Right renal cortex interstitium (tissue), 3 donors: ENCODE measurements around the gene TMEM178A. TPM values are rescaled to one million over a fixed set of nuclear protein-coding genes. Genes with fewer than 3 reads are reported as not detected.
"Not testable (repeated sequence)": the region's sequence is repeated elsewhere in the genome, so short reads cannot be mapped to it uniquely, and the experiment has no call there.

Source experiments
- DNase-seq, 3 donors: peaks; one replicate each; pipeline ENCODE4 v3.0.0-alpha.2; 2013; ENCODE audit warnings: low read depth in 3 of 3, low spot score in 2 of 3
- polyA plus RNA-seq, 3 donors: library from polyadenylated mRNA; unstranded; fragments of 120-200 nt; gene quantifications; one replicate each; pipeline ENCODE4 v1.2.1, GENCODE V29; 2013; ENCODE audit not compliant: insufficient read length in 3 of 3

Gene TMEM178A
- 10 to 100 TPM; 74.1 to 82.9 (median 75.6) TPM for polyA plus RNA-seq

DNA sequence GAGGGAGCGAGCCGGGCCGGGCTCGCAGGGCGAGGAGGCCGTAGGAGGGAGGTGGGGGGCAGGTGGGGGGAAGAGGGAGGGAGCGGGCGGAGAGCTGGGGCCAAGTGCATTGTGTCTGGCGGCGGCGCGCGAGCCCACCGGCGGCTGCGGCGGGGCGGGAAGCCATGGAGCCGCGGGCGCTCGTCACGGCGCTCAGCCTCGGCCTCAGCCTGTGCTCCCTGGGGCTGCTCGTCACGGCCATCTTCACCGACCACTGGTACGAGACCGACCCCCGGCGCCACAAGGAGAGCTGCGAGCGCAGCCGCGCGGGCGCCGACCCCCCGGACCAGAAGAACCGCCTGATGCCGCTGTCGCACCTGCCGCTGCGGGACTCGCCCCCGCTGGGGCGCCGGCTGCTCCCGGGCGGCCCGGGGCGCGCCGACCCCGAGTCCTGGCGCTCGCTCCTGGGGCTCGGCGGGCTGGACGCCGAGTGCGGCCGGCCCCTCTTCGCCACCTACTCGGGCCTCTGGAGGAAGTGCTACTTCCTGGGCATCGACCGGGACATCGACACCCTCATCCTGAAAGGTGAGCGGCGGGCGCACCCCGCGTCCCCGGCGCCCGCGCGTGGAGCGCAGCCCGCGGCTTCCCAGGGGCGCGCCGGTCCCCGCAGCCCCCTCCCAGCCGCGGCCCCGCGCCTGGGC is at the start of gene TMEM178A:
Gene TMEM178A (plus strand): TSS at position 107 of the 680 bp plus-strand sequence. CDS start 58 bp downstream, at position 165.
- no peak for DNase-seq

DNA sequence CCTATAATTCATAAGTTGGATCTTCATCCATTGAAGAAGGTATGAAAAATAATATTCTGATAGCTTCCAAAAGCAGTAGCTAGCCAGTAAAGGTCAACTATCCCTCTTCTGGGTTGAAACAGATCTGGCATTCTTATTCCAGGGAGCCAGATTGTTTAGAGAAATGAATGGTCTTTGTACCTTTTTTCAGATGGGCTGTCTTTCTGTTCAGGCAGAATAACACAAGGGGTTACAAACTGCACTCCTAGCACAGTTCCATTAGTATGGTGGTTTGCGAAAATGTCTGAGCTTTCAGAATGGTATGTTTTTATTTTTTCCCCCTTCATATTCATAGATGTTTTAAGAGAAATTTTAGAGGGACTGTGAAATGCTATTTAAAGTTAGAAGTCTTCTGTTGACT is 47.5 kb upstream of the TMEM178A start:
- DNase-seq = no peak

DNA sequence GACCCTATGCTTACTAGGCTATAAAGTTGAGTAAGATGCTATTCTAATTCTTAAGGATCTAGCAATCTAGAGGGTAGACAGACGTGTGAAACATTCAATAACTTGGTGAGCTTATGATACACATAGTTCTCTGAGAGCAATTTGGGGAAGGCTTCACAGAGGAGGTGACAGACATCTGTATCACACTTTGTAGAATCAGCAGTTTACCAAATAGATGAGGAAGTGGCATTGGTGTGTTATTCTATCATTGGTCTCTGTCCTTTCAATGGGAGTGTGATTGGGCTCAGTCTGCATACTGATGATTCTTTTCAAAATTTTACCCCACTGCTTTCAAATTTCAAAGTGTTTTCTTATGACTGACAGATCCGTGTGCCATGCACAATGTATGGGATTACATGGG is 47.0 kb upstream of the TMEM178A start:
- DNase-seq = no peak

DNA sequence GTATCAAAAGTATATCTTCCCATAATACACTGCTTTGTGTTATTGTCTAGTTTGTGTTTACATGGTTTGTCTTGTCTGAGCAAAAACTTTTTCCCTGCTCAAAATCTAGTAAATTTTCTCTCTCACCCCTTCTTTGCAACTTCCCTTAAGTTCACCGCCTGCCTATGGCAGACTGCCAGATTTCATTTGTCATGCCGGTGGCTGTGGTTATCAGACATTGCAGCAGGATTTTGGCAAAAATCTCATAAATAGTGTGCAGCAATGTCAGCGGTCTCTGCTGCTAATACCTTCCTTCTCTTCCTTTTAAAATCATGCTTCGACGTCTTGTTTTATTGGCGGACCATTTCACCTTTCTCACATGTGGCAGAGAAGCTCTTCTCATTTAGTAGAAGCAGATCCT is 45.6 kb upstream of the TMEM178A start:
- no peak for DNase-seq

DNA sequence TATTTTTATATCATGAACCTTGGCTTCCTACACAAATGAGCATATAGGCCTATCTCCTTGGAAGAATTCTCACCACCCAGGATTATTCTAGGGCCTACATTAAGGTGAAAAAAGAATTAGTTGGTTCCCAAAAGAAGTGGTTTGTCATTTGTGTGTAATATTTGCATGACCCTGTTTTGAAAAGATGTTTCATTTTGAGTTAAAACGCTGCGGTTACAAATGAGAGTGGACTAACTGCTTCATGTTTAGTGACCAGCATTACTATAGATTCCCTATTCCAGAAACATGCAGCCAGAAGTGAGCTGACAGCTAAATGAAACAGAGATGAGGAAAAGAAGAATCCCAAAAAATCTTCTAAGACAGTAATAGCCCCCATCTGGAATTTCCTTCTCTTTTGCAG is 44.1 kb upstream of the TMEM178A start:
- DNase-seq = no peak

DNA sequence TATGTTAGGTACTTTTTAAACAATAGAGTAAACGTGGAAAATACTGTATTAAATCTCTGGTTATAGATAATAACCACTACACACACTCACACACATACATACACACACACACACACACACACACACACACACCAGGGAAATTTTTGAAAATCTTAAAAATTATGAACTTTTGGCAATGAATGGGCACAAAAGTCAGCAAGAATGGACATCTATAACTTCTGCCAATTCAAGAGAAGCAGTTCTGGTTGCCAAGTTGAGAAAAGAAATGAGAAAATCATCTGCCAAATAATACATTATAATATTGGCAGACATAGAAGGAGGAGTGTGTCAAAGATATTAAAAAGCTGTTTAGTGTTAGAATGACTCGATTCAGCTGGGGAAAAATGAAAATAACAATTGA is 42.9 kb upstream of the TMEM178A start:
- no peak for DNase-seq

DNA sequence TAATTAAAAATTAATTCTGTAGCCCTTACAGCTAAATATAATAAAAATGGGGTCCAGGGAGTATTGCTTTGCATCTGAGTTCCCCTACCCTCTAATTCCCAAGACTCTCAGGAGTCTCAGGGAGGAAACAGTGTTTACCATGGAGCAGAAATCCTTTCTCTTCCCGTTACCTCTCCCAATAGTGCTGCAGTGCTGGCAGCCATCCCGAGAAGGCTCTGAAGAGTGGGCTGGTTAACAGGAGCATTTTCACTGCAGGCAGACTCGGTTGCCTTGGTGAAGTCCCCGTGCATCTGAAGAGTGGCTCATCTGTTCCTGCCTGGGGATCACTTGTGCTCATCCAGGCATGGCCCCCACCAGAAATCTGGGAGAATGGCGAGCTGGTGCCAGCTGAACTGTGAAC is 41.8 kb upstream of the TMEM178A start:
- no peak for DNase-seq

DNA sequence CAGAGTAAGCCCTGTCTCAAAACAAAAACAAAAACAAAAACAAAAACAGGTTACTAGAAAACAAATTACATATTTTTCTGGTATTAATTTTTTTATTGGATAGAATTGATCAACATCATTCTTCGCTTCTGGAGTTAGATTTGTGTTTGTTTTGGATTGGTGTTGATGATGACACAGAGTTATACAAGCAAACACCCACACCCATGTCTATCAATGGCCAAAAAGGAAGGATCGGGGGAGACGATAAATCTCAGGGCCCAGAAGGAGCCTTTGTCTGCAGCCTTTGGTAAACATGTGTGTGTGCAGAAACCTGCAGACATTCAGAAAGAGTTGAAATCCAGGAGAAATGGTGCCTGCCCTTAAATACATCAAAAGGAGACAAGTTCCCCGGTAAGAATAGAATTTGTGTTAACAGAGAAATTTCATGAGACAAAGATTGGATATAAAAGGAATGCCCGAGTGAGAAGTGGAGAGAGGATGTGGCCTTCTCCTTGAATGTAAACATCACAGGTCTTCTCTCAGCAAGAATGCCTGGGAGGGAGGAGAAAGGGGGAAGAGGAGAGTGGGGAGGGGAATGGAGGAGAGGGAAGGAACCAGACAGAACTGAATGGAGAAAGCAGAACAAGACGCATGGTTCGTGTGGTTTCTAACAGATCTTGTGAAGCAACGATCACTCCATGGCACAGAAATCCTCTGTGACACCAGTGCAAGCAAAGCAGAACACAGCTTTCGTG is 40.4 kb upstream of the TMEM178A start:
- DNase-seq = no peak

DNA sequence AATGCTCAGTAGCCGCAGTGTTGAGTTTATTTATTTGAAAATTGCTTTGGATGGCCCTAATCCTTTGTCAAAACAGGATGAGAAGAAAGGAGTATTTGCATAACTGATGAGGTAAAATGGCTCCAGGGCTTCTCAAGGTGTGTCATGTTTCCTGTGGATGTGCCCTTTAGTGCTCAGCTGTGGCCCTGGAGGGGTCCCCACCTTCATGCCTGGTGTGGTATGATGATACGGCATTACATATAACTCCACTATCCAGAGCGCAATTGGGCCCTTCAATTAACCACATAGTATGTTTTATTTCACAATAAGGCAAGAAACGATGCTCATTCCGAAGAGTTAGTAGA is 39.8 kb upstream of the TMEM178A start:
- no peak for DNase-seq

DNA sequence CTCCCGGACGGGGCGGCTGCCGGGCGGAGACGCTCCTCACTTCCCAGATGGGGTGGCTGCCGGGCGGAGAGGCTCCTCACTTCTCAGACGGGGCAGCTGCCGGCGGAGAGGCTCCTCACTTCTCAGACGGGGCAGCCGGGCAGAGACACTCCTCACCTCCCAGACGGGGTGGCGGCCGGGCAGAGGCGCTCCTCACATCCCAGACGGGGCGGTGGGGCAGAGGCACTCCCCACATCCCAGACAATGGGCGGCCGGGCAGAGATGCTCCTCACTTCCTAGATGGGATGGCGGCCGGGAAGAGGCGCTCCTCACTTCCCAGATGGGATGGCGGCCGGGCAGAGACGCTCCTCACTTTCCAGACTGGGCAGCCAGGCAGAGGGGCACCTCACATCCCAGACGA is 37.4 kb upstream of the TMEM178A start:
- not testable (repeated sequence) for DNase-seq

DNA sequence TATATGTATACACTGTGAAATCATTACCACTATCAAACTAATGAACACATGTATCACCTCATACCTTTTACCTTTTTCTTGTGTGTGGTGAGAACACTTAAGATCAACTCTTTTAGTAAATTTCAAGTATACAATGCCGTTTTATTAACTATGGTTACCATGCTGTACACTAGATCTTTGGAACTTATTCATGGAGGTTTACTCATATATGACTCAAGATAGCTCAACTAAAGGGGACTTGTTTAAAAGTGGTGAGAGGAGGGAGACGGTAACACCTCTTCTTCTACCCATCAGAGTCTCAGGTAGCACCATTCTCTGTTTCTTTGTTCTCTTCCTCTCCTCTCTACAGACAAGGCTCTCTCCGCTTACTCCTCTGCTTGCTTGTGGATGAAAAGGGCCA is 36.1 kb upstream of the TMEM178A start:
- DNase-seq = no peak

DNA sequence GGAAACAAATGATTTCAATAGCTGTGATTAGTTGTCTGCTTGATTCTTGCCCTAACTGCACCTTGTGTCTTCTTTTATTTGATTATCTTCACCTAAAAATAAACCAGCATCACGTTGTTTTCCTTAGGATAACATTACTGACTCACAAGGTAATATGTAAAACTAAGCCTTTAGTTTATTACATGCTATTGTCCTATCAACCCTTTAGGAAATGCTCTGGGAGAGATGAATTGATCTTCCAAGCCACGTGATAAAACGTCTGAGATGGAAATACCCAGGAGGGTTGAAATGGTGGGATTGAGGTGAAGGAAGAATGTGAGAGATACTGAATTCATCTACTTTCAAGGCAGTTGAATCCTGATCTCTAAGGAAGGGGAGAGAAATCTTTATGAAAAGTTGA is 34.5 kb upstream of the TMEM178A start:
- DNase-seq = no peak

DNA sequence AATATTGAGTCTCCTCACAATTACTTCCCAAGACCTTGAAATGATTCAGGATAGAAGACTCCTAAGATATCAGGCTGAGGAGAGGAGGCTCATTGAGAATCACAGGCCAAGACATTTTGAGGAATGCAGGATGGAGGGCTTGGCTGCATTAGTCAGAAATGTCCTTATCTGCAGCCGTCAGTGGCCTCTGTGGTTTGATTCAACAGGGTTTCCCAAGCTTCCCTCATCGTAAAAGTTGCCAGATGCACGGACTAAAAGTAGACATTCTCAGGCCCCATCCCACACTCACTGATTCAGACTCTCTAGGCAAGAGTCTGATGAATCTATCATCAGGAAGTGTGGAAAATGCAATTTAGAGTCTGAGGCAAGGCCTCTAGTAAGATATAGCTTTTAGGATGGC is 34.0 kb upstream of the TMEM178A start:
- no peak for DNase-seq

DNA sequence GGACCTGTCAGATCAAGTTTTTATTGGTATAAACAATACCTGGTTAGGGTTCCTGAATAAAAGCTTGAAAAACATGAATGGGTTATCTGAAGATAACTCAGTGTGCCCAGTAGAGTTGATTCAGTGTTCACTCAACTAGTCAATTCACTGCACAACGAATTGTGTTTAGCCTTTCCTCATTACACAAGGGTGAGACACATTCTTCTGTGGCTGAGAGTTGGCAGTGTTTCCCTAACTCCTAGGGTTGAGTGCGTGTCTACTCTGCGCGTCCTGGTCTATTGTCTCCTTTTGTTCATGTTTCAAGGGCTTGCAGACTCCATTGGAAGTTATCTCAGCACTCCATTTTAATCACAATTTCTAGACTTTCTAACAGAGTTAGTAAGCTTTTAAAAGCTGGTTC is 32.8 kb upstream of the TMEM178A start:
- DNase-seq = no peak

DNA sequence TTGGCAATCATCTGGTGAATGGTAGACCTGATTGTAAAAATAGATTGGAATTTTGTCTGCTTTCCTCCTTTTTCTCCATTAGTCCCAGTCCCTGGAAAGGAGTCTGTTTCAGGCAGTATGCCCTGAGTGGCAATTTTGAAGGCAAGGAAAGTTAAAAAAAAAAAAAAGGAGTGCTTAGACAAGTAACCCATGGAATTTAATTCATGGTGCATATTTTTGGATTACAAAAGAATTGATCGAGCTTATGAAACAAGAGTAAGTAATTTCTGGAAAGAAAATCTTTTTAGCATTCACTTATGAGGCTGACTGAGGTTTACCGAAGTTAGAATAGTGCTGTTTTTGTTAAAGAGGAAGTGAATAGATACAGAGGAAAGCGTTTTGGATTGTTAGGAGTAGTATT is 29.4 kb upstream of the TMEM178A start:
- DNase-seq = no peak

DNA sequence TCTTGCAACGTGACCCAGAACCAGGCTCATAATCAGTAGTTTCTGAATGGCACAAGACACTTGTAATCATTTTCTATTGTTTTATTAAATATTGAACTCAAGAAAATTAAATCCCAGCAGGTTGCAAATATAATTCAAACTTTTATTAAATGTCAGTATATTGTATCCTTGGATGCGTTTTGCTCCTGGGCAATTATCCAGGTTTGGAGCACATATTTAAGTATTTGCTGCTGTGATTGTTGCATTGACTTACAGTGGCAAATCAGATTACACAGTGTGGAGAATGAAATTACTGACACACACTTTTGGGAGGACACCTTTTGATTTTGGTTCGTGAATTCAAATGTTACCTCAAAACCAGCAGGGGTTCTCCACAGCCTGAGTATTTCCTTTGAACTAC is 27.1 kb upstream of the TMEM178A start:
- DNase-seq = no peak

DNA sequence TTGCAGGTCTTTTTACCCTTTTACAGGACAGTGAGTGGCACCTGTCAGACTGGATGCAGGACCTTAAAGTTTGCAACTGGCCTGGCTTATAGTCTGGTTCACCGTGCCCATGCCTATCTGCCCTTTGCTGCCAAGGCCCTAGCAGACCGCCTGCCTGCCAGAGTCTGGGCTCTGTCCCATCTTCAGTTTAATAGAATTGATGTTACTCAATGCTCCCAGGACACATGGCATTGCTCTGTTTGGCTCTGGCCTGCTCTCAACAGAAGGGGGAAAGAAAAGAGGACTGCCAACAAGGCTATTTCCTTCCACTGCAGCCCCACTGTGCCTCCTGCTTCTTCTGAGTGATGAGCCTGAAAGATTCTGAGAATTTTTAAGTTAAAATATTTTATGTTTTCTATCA is 25.6 kb upstream of the TMEM178A start:
- no peak for DNase-seq

DNA sequence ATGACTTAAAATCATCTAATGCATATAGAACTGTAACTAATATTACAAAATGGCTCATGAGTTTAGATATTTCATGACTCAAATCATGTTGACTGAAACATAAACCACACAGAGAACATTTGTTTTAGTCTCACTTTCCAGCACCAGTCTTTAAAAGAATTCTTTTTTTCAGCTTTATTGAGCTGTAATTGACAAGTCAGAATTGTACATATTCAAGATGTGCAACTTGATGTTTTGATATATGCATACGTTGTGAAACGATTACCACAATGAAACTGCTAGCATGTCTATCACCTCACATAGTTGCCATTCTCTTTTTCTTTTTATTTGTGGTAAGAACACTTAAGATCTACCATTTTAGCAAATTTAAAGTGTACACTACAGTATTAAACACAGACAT is 25.0 kb upstream of the TMEM178A start:
- DNase-seq = no peak

DNA sequence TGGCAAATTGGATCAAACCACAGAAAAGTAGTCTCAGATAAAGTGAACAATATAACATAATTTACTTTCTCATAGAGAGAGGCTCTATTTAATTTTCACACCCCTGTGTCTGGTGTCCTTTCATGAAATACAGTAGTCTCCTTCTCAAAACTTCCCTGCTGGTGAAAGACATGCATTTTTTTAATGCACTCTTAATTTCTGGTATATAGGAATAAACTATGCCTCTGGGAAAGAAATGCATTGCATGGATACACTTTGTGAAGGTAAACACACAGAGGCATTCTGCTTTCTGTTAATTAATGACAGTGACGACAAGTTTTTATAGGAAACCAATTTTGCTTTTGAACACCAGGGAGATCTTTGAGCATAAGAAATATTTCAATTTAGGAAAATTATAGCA is 24.1 kb upstream of the TMEM178A start:
- DNase-seq = no peak

DNA sequence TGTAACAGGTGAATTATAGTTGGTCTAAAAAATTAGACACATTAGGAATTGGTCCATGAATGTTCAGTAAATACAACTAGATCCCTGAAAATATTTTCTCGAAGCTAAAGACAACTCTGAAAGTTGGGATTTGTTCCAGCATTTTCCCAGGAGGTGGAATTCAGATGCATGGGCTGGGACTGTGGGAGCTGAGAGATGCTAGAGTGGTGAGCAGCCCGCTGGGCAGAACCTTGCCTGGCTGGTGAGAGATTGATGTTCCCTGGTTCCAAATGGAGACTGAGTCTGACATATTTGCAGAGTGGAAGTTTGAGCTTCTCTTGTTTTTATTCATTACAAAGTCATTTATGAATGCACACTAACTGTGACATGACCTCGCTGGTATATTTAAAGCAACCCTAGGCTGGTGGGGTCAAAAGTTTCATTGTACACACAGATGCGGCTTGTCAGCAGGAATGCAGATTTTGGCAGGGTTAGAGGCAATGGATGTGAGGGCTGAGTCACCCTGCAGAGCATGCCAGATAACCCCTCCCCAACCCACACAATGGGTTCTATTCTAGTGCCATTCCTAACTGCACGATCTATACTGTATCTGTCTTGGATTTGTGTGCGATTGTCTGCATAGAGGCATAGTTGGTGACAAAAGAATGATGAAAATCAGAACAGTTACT is 23.5 kb upstream of the TMEM178A start:
- DNase-seq = no peak

DNA sequence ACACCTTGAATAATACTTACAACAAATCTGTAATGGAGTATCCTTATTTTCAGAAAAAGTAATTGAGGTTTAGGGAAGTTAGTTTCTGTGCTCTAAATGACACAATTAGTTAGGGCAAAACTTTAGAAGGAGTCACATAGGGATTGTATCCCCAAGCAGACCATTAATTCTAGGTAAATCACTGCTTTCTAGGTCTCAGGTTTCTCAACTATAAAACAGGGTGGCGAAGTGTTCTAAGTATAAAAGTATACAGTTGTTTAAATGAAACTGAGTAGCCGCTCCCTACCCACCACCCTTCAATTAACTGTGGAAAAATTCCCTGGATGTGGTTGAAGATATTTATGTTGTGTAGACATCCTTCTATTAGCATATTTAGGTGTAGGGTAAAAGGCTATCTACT is 19.9 kb upstream of the TMEM178A start:
- no peak for DNase-seq

DNA sequence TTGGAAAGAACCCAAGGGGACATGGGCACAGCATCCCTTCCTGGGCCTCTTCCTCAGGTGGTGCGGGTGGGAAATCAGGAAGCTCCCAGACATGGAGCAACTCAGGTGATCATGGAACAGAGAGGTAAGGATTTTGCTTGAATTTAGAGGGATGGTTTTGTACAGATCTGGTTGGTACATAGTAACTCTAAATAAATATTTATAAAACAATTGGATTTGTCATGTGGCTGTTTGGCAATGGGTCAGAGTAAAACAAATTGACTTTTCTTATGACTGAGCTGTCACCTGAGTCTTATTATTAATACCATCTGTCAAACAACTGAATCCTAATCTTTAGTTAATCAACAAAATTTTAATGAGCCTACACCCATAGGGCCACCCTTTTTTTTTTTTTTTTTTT is 19.4 kb upstream of the TMEM178A start:
- DNase-seq = no peak
